ENCODE data around the gene CUEDC1.

DNA sequence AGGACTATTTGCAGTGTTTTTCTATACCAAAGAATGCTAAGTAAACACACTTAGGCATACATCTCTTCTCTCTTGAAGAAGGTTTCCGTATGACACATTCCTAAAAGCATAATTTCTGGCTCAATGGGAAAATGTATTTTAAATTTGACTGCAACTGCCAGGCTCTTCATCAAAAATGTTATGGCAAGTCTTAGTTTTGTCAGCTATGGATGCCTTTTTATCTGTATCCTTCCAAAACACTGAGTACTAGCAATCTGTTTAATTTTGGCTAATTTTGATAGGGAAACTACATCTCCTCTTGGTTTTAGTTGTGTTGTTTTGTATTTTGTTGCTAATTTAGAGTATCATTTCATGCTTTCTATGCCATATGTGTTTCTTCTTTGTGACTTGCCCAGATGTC is 140.8 kb downstream of the CUEDC1 start:
- TF ChIP-seq, protein P1, sequence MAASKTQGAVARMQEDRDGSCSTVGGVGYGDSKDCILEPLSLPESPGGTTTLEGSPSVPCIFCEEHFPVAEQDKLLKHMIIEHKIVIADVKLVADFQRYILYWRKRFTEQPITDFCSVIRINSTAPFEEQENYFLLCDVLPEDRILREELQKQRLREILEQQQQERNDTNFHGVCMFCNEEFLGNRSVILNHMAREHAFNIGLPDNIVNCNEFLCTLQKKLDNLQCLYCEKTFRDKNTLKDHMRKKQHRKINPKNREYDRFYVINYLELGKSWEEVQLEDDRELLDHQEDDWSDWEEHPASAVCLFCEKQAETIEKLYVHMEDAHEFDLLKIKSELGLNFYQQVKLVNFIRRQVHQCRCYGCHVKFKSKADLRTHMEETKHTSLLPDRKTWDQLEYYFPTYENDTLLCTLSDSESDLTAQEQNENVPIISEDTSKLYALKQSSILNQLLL (CRISPR knock-in tag; IDR thresholded peaks at IDR 0.05; ENCODE audit: borderline replicate concordance), result no peak
- TF ChIP-seq, protein P2, sequence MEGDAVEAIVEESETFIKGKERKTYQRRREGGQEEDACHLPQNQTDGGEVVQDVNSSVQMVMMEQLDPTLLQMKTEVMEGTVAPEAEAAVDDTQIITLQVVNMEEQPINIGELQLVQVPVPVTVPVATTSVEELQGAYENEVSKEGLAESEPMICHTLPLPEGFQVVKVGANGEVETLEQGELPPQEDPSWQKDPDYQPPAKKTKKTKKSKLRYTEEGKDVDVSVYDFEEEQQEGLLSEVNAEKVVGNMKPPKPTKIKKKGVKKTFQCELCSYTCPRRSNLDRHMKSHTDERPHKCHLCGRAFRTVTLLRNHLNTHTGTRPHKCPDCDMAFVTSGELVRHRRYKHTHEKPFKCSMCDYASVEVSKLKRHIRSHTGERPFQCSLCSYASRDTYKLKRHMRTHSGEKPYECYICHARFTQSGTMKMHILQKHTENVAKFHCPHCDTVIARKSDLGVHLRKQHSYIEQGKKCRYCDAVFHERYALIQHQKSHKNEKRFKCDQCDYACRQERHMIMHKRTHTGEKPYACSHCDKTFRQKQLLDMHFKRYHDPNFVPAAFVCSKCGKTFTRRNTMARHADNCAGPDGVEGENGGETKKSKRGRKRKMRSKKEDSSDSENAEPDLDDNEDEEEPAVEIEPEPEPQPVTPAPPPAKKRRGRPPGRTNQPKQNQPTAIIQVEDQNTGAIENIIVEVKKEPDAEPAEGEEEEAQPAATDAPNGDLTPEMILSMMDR (IDR thresholded peaks at IDR 0.05 in 2 of 3, conservative IDR thresholded peaks at IDR 0.05 in 1 of 3; ENCODE audit: insufficient read depth in 2 of 3, low read depth in 1 of 3, low read length in 3 of 3), result no peak
